ENCODE results near the gene PRKRIP1.
"Not testable (repeated sequence)": the region's sequence is repeated elsewhere in the genome, so short reads cannot be mapped to it uniquely, and the experiment has no call there.

The PRKRIP1 gene

GRCh38 chr7:102469972-102470825, 74.0 kb downstream of the PRKRIP1 start:
- no peak for DNase-seq (ENCODE audit: low read depth)
- TF ChIP-seq, protein P1, sequence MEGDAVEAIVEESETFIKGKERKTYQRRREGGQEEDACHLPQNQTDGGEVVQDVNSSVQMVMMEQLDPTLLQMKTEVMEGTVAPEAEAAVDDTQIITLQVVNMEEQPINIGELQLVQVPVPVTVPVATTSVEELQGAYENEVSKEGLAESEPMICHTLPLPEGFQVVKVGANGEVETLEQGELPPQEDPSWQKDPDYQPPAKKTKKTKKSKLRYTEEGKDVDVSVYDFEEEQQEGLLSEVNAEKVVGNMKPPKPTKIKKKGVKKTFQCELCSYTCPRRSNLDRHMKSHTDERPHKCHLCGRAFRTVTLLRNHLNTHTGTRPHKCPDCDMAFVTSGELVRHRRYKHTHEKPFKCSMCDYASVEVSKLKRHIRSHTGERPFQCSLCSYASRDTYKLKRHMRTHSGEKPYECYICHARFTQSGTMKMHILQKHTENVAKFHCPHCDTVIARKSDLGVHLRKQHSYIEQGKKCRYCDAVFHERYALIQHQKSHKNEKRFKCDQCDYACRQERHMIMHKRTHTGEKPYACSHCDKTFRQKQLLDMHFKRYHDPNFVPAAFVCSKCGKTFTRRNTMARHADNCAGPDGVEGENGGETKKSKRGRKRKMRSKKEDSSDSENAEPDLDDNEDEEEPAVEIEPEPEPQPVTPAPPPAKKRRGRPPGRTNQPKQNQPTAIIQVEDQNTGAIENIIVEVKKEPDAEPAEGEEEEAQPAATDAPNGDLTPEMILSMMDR (conservative IDR thresholded peaks at IDR 0.05; ENCODE audit: low read depth, low read length) = no peak
- no peak overlapping the region for H3K4me3 ChIP-seq (ENCODE audit: low read length)

GRCh38 chr7:102471791-102472125, 75.6 kb downstream of the PRKRIP1 start:
- H3K4me3 ChIP-seq (ENCODE audit: low read length) = no peak overlapping the region
- TF ChIP-seq, protein P1 (conservative IDR thresholded peaks at IDR 0.05; ENCODE audit: low read depth, low read length) = no peak
- DNase-seq (ENCODE audit: low read depth) = no peak

- no peak for DNase-seq (ENCODE audit: low read depth)
- TF ChIP-seq, protein P1 (conservative IDR thresholded peaks at IDR 0.05; ENCODE audit: low read depth, low read length) = no peak
- H3K4me3 ChIP-seq (ENCODE audit: low read length) = no peak overlapping the region
These were observed 76.2 kb downstream of the PRKRIP1 start for GRCh38 chr7:102472126-102473041.

DNA sequence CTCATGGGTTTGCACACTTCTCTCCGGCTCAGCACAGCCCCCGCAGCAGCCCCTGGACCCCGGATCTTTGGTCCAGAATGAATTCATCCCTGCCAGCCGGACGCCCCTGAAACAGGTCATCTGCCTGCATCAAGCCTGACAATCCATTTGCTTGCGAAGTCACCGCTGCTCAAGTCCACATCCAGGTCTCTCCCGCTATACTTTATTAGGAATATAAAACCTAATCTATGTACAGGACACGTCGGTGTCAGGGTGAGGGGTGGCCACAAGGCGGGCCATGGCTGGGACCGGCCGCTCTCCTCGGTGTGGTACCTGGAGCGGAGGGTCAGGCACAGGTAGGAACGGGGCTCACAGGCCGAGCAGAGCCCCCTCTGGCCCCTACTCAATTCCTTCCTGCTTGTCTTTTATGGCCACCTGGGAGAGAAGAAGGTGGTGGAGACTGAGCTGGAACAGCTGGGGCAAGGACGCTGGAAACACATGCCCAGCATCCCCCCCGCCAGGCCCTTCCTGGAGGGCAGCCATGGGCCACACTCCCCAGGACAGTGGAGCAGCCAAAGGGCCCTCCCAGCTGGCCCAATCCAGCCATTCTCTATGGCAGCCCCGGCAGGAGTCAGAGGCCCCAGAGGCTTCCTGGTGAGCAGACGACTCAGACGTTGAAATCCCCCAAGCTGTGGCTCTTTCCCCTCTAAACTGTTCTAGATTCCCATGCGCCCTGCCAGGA, 77.3 kb downstream of the PRKRIP1 start:
- TF ChIP-seq, protein P1 (conservative IDR thresholded peaks at IDR 0.05; ENCODE audit: low read depth, low read length) = no peak
- no peak overlapping the region for H3K4me3 ChIP-seq (ENCODE audit: low read length)
- no peak for DNase-seq (ENCODE audit: low read depth)

DNA sequence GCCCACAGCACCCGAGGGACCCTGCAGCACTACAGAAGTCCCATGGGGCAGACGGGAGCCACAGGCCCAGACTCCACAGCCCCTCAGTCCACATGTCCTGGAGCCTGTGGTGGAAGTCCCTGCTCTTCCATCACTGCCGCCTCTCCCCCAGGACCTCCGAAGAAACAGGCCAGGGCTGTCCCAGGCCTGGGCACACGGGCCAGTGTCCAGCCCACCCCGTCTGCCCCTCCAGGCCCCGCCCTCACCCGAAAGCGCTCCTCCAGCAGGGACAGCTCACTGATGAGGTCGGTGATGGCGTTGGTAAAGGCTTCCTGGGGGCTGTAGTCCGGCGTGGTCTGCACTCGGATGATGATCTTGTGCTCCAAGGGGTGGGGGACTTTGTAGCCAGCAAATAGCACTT, 78.0 kb downstream of the PRKRIP1 start:
- not testable (repeated sequence) for H3K4me3 ChIP-seq (ENCODE audit: low read length); DNase-seq (ENCODE audit: low read depth)

- DNase-seq (ENCODE audit: low read depth); H3K4me3 ChIP-seq (ENCODE audit: low read length): not testable (repeated sequence)
These were observed 78.7 kb downstream of the PRKRIP1 start for GRCh38 chr7:102474736-102475435.
